Measurements from ENCODE around the gene INTS13.

- no peak for TF ChIP-seq EP300 (IDR thresholded peaks at IDR 0.05)
- no peak for TF ChIP-seq CTCF (IDR thresholded peaks at IDR 0.05)
- no peak for TF ChIP-seq POLR2A (IDR thresholded peaks at IDR 0.05)
Observed at GRCh38 chr12:26929590-26929989, 8.2 kb downstream of the INTS13 start.
